Stimulated activated naive CD8-positive, alpha-beta T cell treated with anti-CD3 and anti-CD28 coated beads, Interleukin-15, amount 100 ng/mL, for 72 hours (primary cell): ENCODE results near the gene LOXL1.
A peak's percentile ranks its signal among the peaks of the same experiment; 100 is the strongest.

Experiments
- ATAC-seq: fragments of 150-1000 bp; cut with Tn5 transposase; 2 replicates; pipeline ENCODE4 v1.10.0; 2021; ENCODE audit warnings: mild to moderate bottlenecking, moderate library complexity
- DNase-seq, 2 donors: peaks; one replicate each; pipeline ENCODE4 v3.0.0; 2021 to 2022
- H3K27ac Mint-ChIP-seq, 2 donors: one replicate each; pipeline ENCODE4 v1.8.0; 2022; ENCODE audit warnings: mild to moderate bottlenecking in 2 of 2, mixed read lengths in 2 of 2, moderate library complexity in 2 of 2
- H3K27me3 Mint-ChIP-seq: one replicate; pipeline ENCODE4 v1.8.0; 2022; ENCODE audit warnings: mixed read lengths
- H3K4me1 Mint-ChIP-seq: one replicate; pipeline ENCODE4 v1.8.0; 2022; ENCODE audit warnings: mild to moderate bottlenecking, mixed read lengths
- H3K4me3 Mint-ChIP-seq, 2 donors: one replicate each; pipeline ENCODE4 v1.8.0; 2022; ENCODE audit warnings: mild to moderate bottlenecking in 2 of 2, mixed read lengths in 2 of 2, moderate library complexity in 1 of 2
- H3K9me3 Mint-ChIP-seq, 2 donors: one replicate each; pipeline ENCODE4 v1.8.0; 2022; ENCODE audit warnings: mixed read lengths in 2 of 2

Gene LOXL1

DNA sequence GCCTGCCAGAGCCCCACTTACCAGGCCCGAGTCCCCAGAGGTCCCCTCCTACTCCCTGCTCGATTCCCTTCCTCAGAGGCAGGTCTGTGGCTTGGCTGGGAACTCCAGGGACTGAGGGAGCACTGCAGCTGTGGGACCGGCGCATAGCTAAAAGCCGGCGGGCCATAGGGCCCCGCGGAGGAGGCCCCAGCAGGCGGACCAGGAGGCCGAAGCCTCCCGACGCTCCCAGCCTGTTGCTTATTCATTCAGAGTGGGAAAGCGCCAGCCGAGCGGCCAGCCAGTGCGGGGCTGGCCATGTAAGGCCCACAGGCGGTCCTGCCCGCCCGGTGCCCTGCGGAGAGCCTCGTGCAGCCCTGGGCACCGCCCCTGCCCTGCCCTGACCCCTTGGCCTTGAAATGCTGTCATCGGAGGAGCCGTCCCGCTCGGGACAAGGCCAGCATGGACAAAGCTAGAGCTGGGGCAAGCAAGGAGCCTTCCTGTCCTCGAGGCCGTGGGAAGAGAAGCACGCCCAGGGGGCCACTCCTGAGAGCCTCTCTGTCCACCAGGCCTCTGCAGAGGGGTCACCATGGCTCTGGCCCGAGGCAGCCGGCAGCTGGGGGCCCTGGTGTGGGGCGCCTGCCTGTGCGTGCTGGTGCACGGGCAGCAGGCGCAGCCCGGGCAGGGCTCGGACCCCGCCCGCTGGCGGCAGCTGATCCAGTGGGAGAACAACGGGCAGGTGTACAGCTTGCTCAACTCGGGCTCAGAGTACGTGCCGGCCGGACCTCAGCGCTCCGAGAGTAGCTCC is at the start of gene LOXL1:
Gene LOXL1 (plus strand): TSS at position 244 of the 784 bp plus-strand sequence. CDS start 322 bp downstream, at position 566.
- no peaks in the 10 kb centered on the region for H3K9me3 Mint-ChIP-seq
- ATAC-seq = no peak
- peak within 1 kb of the TSS; percentile 63 to 85 for H3K4me3 Mint-ChIP-seq
- H3K27ac Mint-ChIP-seq = no peak within 1 kb of the TSS
- H3K27me3 Mint-ChIP-seq = peaks cover 6% of the 10 kb centered on the region
- DNase-seq = no peak
- peaks cover 69% of the 10 kb centered on the region for H3K4me1 Mint-ChIP-seq

DNA sequence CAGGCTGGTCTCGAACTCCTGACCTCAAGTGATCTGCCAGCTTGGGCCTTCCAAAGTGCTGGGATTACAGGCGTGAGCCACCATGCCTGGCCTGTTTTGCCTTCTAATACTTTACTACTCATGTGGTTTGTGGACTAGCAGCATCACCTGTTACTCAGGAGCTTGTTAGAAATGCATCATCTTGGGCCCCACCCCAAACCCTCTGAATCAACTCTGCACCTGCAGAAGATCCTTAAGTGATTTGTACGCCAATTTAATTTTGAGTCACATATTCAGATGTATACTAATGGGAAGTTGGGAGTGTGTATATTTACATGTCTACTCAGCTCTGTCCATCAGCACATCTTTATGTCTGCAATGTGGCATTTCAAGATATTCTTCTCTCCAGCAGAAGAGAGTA is 46.8 kb upstream of the LOXL1 start:
- ATAC-seq = no peak
- H3K9me3 Mint-ChIP-seq = no peaks in the 10 kb centered on the region
- no peak overlapping the region for H3K4me3 Mint-ChIP-seq
- H3K27ac Mint-ChIP-seq = no peak overlapping the region
- peaks cover 7% of the 10 kb centered on the region for H3K27me3 Mint-ChIP-seq
- H3K4me1 Mint-ChIP-seq = no peaks in the 10 kb centered on the region
- no peak for DNase-seq

GRCh38 chr15:73881579-73882320 is 44.5 kb upstream of the LOXL1 start:
- Mint-ChIP-seq H3K9me3 (no peaks in the 10 kb centered on the region), H3K27me3 (no peaks in the 10 kb centered on the region), H3K27ac (no peak overlapping the region), H3K4me3 (no peak overlapping the region), H3K4me1 (no peaks in the 10 kb centered on the region)
- DNase-seq = no peak
- ATAC-seq = no peak

- ATAC-seq (no peak), DNase-seq (no peak)
- Mint-ChIP-seq H3K4me3 (no peak overlapping the region), H3K27ac (no peak overlapping the region), H3K27me3 (no peaks in the 10 kb centered on the region), H3K9me3 (no peaks in the 10 kb centered on the region), H3K4me1 (no peaks in the 10 kb centered on the region)
Measured at GRCh38 chr15:73882761-73883419, 43.4 kb upstream of the LOXL1 start.

GRCh38 chr15:73884159-73884558 is 42.1 kb upstream of the LOXL1 start:
- no peaks in the 10 kb centered on the region for H3K9me3 Mint-ChIP-seq

GRCh38 chr15:73885954-73886700 is 40.1 kb upstream of the LOXL1 start:
- peaks cover 9% of the 10 kb centered on the region for H3K27me3 Mint-ChIP-seq
- DNase-seq (no peak), ATAC-seq (no peak)
- H3K9me3 Mint-ChIP-seq = no peaks in the 10 kb centered on the region
- H3K27ac Mint-ChIP-seq = no peak overlapping the region
- no peaks in the 10 kb centered on the region for H3K4me1 Mint-ChIP-seq
- H3K4me3 Mint-ChIP-seq = no peak overlapping the region

More at GRCh38 chr15:73884159-73884558, 42.1 kb upstream of the LOXL1 start:
- ATAC-seq (no peak), DNase-seq (no peak)
- H3K4me3 Mint-ChIP-seq = no peak overlapping the region
- H3K4me1 Mint-ChIP-seq = no peaks in the 10 kb centered on the region
- H3K27ac Mint-ChIP-seq = no peak overlapping the region
- H3K27me3 Mint-ChIP-seq = no peaks in the 10 kb centered on the region

- Mint-ChIP-seq H3K4me3 (no peak overlapping the region), H3K4me1 (no peaks in the 10 kb centered on the region), H3K27me3 (peaks cover 9% of the 10 kb centered on the region), H3K9me3 (no peaks in the 10 kb centered on the region), H3K27ac (no peak overlapping the region)
- DNase-seq = no peak
- no peak for ATAC-seq
Measured at GRCh38 chr15:73886717-73887345, 39.4 kb upstream of the LOXL1 start.

- Mint-ChIP-seq H3K4me3 (no peak overlapping the region), H3K9me3 (peaks cover 0 to 4% of the 10 kb centered on the region in 2 donors), H3K4me1 (no peaks in the 10 kb centered on the region), H3K27me3 (peaks cover 9% of the 10 kb centered on the region), H3K27ac (no peak overlapping the region)
- DNase-seq (no peak), ATAC-seq (no peak)
Measured at GRCh38 chr15:73887481-73887880, 38.8 kb upstream of the LOXL1 start.

DNA sequence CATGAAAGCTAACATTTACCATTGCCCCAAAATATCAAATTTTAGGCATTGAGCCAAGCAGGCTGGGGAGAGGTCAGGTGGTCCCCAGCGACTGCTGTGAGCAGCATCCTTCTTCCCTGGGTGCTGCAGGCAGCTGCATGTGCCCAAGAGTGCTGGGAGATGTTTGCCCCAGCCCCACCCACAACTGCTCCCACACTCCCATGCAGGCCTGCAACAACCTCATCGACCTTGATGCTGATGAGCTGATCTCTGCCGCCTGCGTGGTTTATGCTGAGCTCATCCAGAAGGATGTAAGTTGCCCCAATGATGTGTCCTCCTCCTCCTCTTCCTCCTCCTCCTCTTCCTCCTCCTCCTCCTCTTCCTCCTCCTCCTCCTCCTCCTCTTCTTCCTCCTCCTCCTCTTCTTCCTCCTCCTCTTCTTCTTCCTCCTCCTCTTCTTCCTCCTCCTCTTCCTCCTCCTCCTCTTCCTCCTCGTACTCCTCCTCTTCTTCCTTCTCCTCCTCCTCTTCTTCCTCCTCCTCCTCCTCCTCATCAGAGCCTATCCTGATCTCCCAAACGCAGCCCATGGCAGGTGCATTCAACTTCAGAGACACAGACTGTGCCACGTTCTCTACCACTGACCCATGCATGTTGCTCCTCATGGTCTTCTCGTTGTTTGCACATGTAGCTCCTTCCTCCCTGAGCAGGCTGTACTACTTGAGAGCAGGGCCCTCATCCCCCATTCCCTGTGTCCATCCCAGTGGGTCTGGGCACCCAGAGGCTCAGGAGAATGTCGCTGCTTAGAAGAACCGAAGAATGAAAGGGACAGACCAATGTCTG is 37.8 kb upstream of the LOXL1 start:
- Mint-ChIP-seq H3K9me3 (peaks cover 0 to 10% of the 10 kb centered on the region in 2 donors), H3K4me3 (no peak overlapping the region), H3K27me3 (peaks cover 9% of the 10 kb centered on the region), H3K4me1 (no peaks in the 10 kb centered on the region), H3K27ac (peak overlapping the region in 1 of 2 donors; percentile 87)
- ATAC-seq = no peak
- DNase-seq = no peak

GRCh38 chr15:73889053-73889761 is 37.1 kb upstream of the LOXL1 start:
- no peak for ATAC-seq
- no peak overlapping the region for H3K27ac Mint-ChIP-seq
- H3K27me3 Mint-ChIP-seq = peaks cover 9% of the 10 kb centered on the region
- no peaks in the 10 kb centered on the region for H3K4me1 Mint-ChIP-seq
- no peak overlapping the region for H3K4me3 Mint-ChIP-seq
- H3K9me3 Mint-ChIP-seq = peaks cover 0 to 10% of the 10 kb centered on the region in 2 donors
- DNase-seq = no peak

DNA sequence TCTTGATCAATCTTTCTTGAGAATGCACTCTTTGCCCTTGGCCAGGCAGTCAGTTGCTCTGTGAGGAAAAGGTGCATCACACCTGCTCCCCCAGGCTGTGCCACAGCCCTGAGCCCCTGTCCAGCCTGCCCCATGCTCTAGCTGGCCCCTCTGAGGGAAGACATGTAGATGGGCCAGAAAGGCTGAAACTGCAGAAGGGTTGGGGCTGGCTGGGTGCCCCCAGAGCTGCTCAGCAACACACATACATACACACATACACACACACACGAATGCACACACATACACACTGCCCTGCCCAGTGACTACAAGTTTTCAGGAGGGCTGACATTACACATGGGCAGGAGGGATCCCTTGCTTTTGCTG is 36.5 kb upstream of the LOXL1 start:
- Mint-ChIP-seq H3K27me3 (peaks cover 9% of the 10 kb centered on the region), H3K27ac (no peak overlapping the region), H3K4me3 (no peak overlapping the region), H3K4me1 (no peaks in the 10 kb centered on the region), H3K9me3 (peaks cover 0 to 10% of the 10 kb centered on the region in 2 donors)
- ATAC-seq (no peak), DNase-seq (no peak)

GRCh38 chr15:73891328-73892315 is 34.6 kb upstream of the LOXL1 start:
- peaks cover 9% of the 10 kb centered on the region for H3K27me3 Mint-ChIP-seq
- DNase-seq = no peak
- H3K4me1 Mint-ChIP-seq = no peaks in the 10 kb centered on the region
- peaks cover 0 to 10% of the 10 kb centered on the region in 2 donors for H3K9me3 Mint-ChIP-seq
- H3K4me3 Mint-ChIP-seq = no peak overlapping the region
- no peak for ATAC-seq
- H3K27ac Mint-ChIP-seq = no peak overlapping the region
